ENCODE results near the gene TAX1BP1.
"Not testable (repeated sequence)": the region's sequence is repeated elsewhere in the genome, so short reads cannot be mapped to it uniquely, and the experiment has no call there.

TAX1BP1 gene

GRCh38 chr7:27840760-27841364 lies 100.9 kb downstream of the TAX1BP1 start:
- no CpG with 5 or more reads among the region's 18 CpGs for WGBS (ENCODE audit: insufficient coverage, insufficient read length)
- H3K4me1 ChIP-seq (ENCODE audit: control insufficient read depth, insufficient read depth, low read length): peaks cover 4% of the 10 kb centered on the region
- no peak overlapping the region for H3K4me3 ChIP-seq (ENCODE audit: low read length)
- H3K36me3 ChIP-seq (ENCODE audit: control insufficient read depth, insufficient read depth, low read length): no peaks in the 10 kb centered on the region
- H3K9me3 ChIP-seq (ENCODE audit: control insufficient read depth, insufficient read depth, low read length): no peaks in the 10 kb centered on the region
- H3K27ac ChIP-seq (ENCODE audit: low read length): no peak overlapping the region
- no peaks in the 10 kb centered on the region for H3K27me3 ChIP-seq (ENCODE audit: control insufficient read depth, insufficient read depth, low read length)
- DNase-seq (ENCODE audit: low read depth, low spot score): no peak

- H3K4me3 ChIP-seq (ENCODE audit: low read length): no peak overlapping the region
- no peaks in the 10 kb centered on the region for H3K27me3 ChIP-seq (ENCODE audit: control insufficient read depth, insufficient read depth, low read length)
- WGBS (ENCODE audit: insufficient coverage, insufficient read length): no CpG with 5 or more reads among the region's 14 CpGs
- no peaks in the 10 kb centered on the region for H3K9me3 ChIP-seq (ENCODE audit: control insufficient read depth, insufficient read depth, low read length)
- no peak for DNase-seq (ENCODE audit: low read depth, low spot score)
- H3K36me3 ChIP-seq (ENCODE audit: control insufficient read depth, insufficient read depth, low read length): no peaks in the 10 kb centered on the region
- H3K27ac ChIP-seq (ENCODE audit: low read length): no peak overlapping the region
- peaks cover 4% of the 10 kb centered on the region for H3K4me1 ChIP-seq (ENCODE audit: control insufficient read depth, insufficient read depth, low read length)
Observed at GRCh38 chr7:27842094-27842692, 102.2 kb downstream of the TAX1BP1 start.

- Histone ChIP-seq H3K9me3 (ENCODE audit: control insufficient read depth, insufficient read depth, low read length) (no peaks in the 10 kb centered on the region), H3K4me3 (ENCODE audit: low read length) (no peak overlapping the region), H3K27ac (ENCODE audit: low read length) (no peak overlapping the region), H3K4me1 (ENCODE audit: control insufficient read depth, insufficient read depth, low read length) (peaks cover 1% of the 10 kb centered on the region), H3K27me3 (ENCODE audit: control insufficient read depth, insufficient read depth, low read length) (no peaks in the 10 kb centered on the region), H3K36me3 (ENCODE audit: control insufficient read depth, insufficient read depth, low read length) (no peaks in the 10 kb centered on the region)
- DNase-seq (ENCODE audit: low read depth, low spot score): no peak
- WGBS (ENCODE audit: insufficient coverage, insufficient read length): no CpG with 5 or more reads among the region's 9 CpGs
Observed at GRCh38 chr7:27842851-27843250, 102.9 kb downstream of the TAX1BP1 start.

- H3K27me3 ChIP-seq (ENCODE audit: control insufficient read depth, insufficient read depth, low read length): no peaks in the 10 kb centered on the region
- H3K4me1 ChIP-seq (ENCODE audit: control insufficient read depth, insufficient read depth, low read length): peaks cover 1% of the 10 kb centered on the region
- no peak for DNase-seq (ENCODE audit: low read depth, low spot score)
- H3K36me3 ChIP-seq (ENCODE audit: control insufficient read depth, insufficient read depth, low read length): no peaks in the 10 kb centered on the region
- H3K27ac ChIP-seq (ENCODE audit: low read length): no peak overlapping the region
- no peak overlapping the region for H3K4me3 ChIP-seq (ENCODE audit: low read length)
- no CpG with 5 or more reads among the region's 15 CpGs for WGBS (ENCODE audit: insufficient coverage, insufficient read length)
- no peaks in the 10 kb centered on the region for H3K9me3 ChIP-seq (ENCODE audit: control insufficient read depth, insufficient read depth, low read length)
Observed at GRCh38 chr7:27843584-27844305, 103.8 kb downstream of the TAX1BP1 start.

GRCh38 chr7:27846388-27846787 lies 106.4 kb downstream of the TAX1BP1 start:
- Histone ChIP-seq H3K9me3 (ENCODE audit: control insufficient read depth, insufficient read depth, low read length) (no peaks in the 10 kb centered on the region), H3K27ac (ENCODE audit: low read length) (no peak overlapping the region), H3K36me3 (ENCODE audit: control insufficient read depth, insufficient read depth, low read length) (no peaks in the 10 kb centered on the region), H3K4me3 (ENCODE audit: low read length) (no peak overlapping the region), H3K27me3 (ENCODE audit: control insufficient read depth, insufficient read depth, low read length) (no peaks in the 10 kb centered on the region), H3K4me1 (ENCODE audit: control insufficient read depth, insufficient read depth, low read length) (peaks cover 1% of the 10 kb centered on the region)
- no peak for DNase-seq (ENCODE audit: low read depth, low spot score)
- no CpG with 5 or more reads among the region's 3 CpGs for WGBS (ENCODE audit: insufficient coverage, insufficient read length)

- H3K4me3 ChIP-seq (ENCODE audit: low read length): no peak overlapping the region
- no peak for DNase-seq (ENCODE audit: low read depth, low spot score)
- no peaks in the 10 kb centered on the region for H3K27me3 ChIP-seq (ENCODE audit: control insufficient read depth, insufficient read depth, low read length)
- no peaks in the 10 kb centered on the region for H3K9me3 ChIP-seq (ENCODE audit: control insufficient read depth, insufficient read depth, low read length)
- H3K4me1 ChIP-seq (ENCODE audit: control insufficient read depth, insufficient read depth, low read length): no peaks in the 10 kb centered on the region
- no peak overlapping the region for H3K27ac ChIP-seq (ENCODE audit: low read length)
- no CpG with 5 or more reads among the region's 5 CpGs for WGBS (ENCODE audit: insufficient coverage, insufficient read length)
- H3K36me3 ChIP-seq (ENCODE audit: control insufficient read depth, insufficient read depth, low read length): no peaks in the 10 kb centered on the region
Observed at GRCh38 chr7:27850531-27850930, 110.6 kb downstream of the TAX1BP1 start.

GRCh38 chr7:27856703-27857485 lies 116.9 kb downstream of the TAX1BP1 start:
- H3K9me3 ChIP-seq (ENCODE audit: control insufficient read depth, insufficient read depth, low read length); H3K4me1 ChIP-seq (ENCODE audit: control insufficient read depth, insufficient read depth, low read length); H3K36me3 ChIP-seq (ENCODE audit: control insufficient read depth, insufficient read depth, low read length); H3K4me3 ChIP-seq (ENCODE audit: low read length); DNase-seq (ENCODE audit: low read depth, low spot score); H3K27ac ChIP-seq (ENCODE audit: low read length); H3K27me3 ChIP-seq (ENCODE audit: control insufficient read depth, insufficient read depth, low read length): not testable (repeated sequence)
- no CpG with 5 or more reads among the region's 28 CpGs for WGBS (ENCODE audit: insufficient coverage, insufficient read length)

- WGBS (ENCODE audit: insufficient coverage, insufficient read length): no CpG with 5 or more reads among the region's 6 CpGs
- Histone ChIP-seq H3K27me3 (ENCODE audit: control insufficient read depth, insufficient read depth, low read length) (no peaks in the 10 kb centered on the region), H3K9me3 (ENCODE audit: control insufficient read depth, insufficient read depth, low read length) (no peaks in the 10 kb centered on the region), H3K27ac (ENCODE audit: low read length) (no peak overlapping the region), H3K4me3 (ENCODE audit: low read length) (no peak overlapping the region), H3K36me3 (ENCODE audit: control insufficient read depth, insufficient read depth, low read length) (no peaks in the 10 kb centered on the region), H3K4me1 (ENCODE audit: control insufficient read depth, insufficient read depth, low read length) (no peaks in the 10 kb centered on the region)
- no peak for DNase-seq (ENCODE audit: low read depth, low spot score)
Observed at GRCh38 chr7:27860800-27861199, 120.8 kb downstream of the TAX1BP1 start.

- no peaks in the 10 kb centered on the region for H3K36me3 ChIP-seq (ENCODE audit: control insufficient read depth, insufficient read depth, low read length)
- DNase-seq (ENCODE audit: low read depth, low spot score): no peak
- no CpG with 5 or more reads among the region's 3 CpGs for WGBS (ENCODE audit: insufficient coverage, insufficient read length)
- H3K4me1 ChIP-seq (ENCODE audit: control insufficient read depth, insufficient read depth, low read length): no peaks in the 10 kb centered on the region
- no peak overlapping the region for H3K4me3 ChIP-seq (ENCODE audit: low read length)
- H3K27ac ChIP-seq (ENCODE audit: low read length): no peak overlapping the region
- H3K27me3 ChIP-seq (ENCODE audit: control insufficient read depth, insufficient read depth, low read length): no peaks in the 10 kb centered on the region
- no peaks in the 10 kb centered on the region for H3K9me3 ChIP-seq (ENCODE audit: control insufficient read depth, insufficient read depth, low read length)
Observed at GRCh38 chr7:27861747-27862146, 121.8 kb downstream of the TAX1BP1 start.

- Histone ChIP-seq H3K4me3 (ENCODE audit: low read length) (no peak overlapping the region), H3K27ac (ENCODE audit: low read length) (no peak overlapping the region), H3K9me3 (ENCODE audit: control insufficient read depth, insufficient read depth, low read length) (no peaks in the 10 kb centered on the region), H3K36me3 (ENCODE audit: control insufficient read depth, insufficient read depth, low read length) (no peaks in the 10 kb centered on the region), H3K27me3 (ENCODE audit: control insufficient read depth, insufficient read depth, low read length) (no peaks in the 10 kb centered on the region), H3K4me1 (ENCODE audit: control insufficient read depth, insufficient read depth, low read length) (peaks cover 2% of the 10 kb centered on the region; the same call in 1 of the 2 replicates)
- no peak for DNase-seq (ENCODE audit: low read depth, low spot score)
- WGBS (ENCODE audit: insufficient coverage, insufficient read length): no CpG with 5 or more reads among the region's 11 CpGs
Observed at GRCh38 chr7:27863880-27864279, 123.9 kb downstream of the TAX1BP1 start.
